Activated CD4-positive, alpha-beta T cell treated with anti-CD3 and anti-CD28 coated beads, Interleukin-2, amount 10 ng/mL, durations not matched to agents 7 days and 5 days (primary cell): ENCODE results near the gene BTG2. TPM values are rescaled to one million over a fixed set of nuclear protein-coding genes. Genes with fewer than 3 reads are reported as not detected.

Experiments
- CTCF ChIA-PET: fragments of 350-600 bp; sonication (Branson Sonifier 250); formaldehyde crosslinking; loops from one replicate; lab custom pipeline; 2021; ENCODE audit warnings: antibody characterized with exemption; lab: Charles Lee
- POLR2A ChIA-PET: fragments of 350-600 bp; sonication (Branson Sonifier 250); formaldehyde crosslinking; loops from one replicate; lab custom pipeline; 2021; ENCODE audit warnings: antibody characterized with exemption; lab: Charles Lee
- DNase-seq: peaks from one replicate; pipeline ENCODE4 v3.0.0-alpha.2; 2020
- H3K27ac Mint-ChIP-seq: one replicate; pipeline ENCODE4 v1.8.0; 2021; ENCODE audit warnings: mild to moderate bottlenecking, moderate library complexity, mixed read lengths
- H3K27me3 Mint-ChIP-seq: one replicate; pipeline ENCODE4 v1.8.0; 2021; ENCODE audit warnings: mixed read lengths
- H3K36me3 Mint-ChIP-seq: one replicate; pipeline ENCODE4 v1.8.0; 2021; ENCODE audit warnings: low read depth, mixed read lengths
- H3K4me1 Mint-ChIP-seq: one replicate; pipeline ENCODE4 v1.8.0; 2021; ENCODE audit warnings: mixed read lengths
- H3K4me3 Mint-ChIP-seq: one replicate; pipeline ENCODE4 v1.8.0; 2021; ENCODE audit warnings: mild to moderate bottlenecking, moderate library complexity, mixed read lengths
- H3K9me3 Mint-ChIP-seq: one replicate; pipeline ENCODE4 v1.8.0; 2021; ENCODE audit warnings: mixed read lengths
- total RNA-seq, 2 experiments: library from RNA; stranded (reverse); gene quantifications; one replicate each; pipeline ENCODE4 v1.2.3, GENCODE V29; 2021

The BTG2 gene
- total RNA-seq, 2 experiments from 2014 or later: 73.6 to 82.3 TPM

DNA sequence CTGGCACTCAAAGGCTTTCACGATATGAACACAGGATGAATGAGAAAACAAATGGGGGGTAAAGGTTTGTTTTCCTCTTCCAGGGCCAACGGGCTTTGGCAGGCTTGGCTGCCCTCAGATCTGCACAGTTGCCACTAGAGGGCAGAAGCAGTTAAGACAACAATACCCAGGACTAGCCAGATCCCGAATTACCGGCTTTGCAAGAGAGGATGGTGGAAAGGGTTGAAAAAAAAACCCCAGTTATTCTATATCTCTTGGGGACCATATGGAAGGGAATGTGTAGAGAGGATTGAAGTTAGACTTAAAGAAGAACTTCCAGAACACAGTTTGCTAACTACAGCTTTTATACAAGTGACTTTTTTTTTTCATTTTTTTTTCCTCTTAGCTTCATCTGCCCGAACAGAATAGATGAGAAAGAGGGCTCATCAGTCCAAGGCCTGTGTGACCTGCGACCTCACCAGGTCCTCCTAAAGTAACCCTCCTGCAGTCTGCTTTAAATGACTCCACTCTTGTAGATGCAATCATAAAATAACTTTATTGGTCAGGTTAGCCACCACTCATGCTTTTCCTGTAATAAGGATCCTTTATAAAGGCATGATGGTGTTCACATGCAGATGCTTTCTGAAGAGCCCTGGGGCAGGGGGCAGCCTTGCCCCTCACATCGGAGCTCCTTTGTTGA lies 34.9 kb downstream of the BTG2 start:
- Mint-ChIP-seq H3K27ac (no peak overlapping the region), H3K36me3 (no peaks in the 10 kb centered on the region), H3K4me1 (peaks cover 32% of the 10 kb centered on the region), H3K27me3 (peaks cover 27% of the 10 kb centered on the region), H3K4me3 (no peak overlapping the region), H3K9me3 (no peaks in the 10 kb centered on the region)
- DNase-seq: peak; percentile 74
- CTCF ChIA-PET: interaction anchor here (0.6 to 17.3 kb wide), 16 partner anchors 17 to 789 kb away, joined by 3 to 299 read pairs (median 4); no protein-coding TSS in a partner anchor
- POLR2A ChIA-PET: interaction anchor here (0.5 to 0.6 kb wide), 2 partner anchors 68 to 136 kb away, joined by 3 read pairs; partner anchors contain the start of gene PRELP

GRCh38 chr1:203342192-203342940 lies 37.0 kb downstream of the BTG2 start:
- no peaks in the 10 kb centered on the region for H3K36me3 Mint-ChIP-seq
- CTCF ChIA-PET: interaction anchor here (1.2 to 17.3 kb wide), 11 partner anchors 9 to 251 kb away, joined by 3 to 299 read pairs (median 5); partner anchors contain the start of gene FMOD
- H3K9me3 Mint-ChIP-seq: no peaks in the 10 kb centered on the region
- peak; percentile 58 for DNase-seq
- H3K4me3 Mint-ChIP-seq: no peak overlapping the region
- H3K4me1 Mint-ChIP-seq: peaks cover 19% of the 10 kb centered on the region
- POLR2A ChIA-PET: no interaction called here
- H3K27me3 Mint-ChIP-seq: peaks cover 30% of the 10 kb centered on the region
- no peak overlapping the region for H3K27ac Mint-ChIP-seq

- ChIA-PET CTCF (interaction anchor here (0.7 to 17.3 kb wide), 7 partner anchors 21 to 172 kb away, joined by 3 to 299 read pairs (median 3); no protein-coding TSS in a partner anchor), POLR2A (no interaction called here)
- Mint-ChIP-seq H3K4me3 (no peak overlapping the region), H3K27ac (no peak overlapping the region), H3K9me3 (no peaks in the 10 kb centered on the region), H3K27me3 (peaks cover 30% of the 10 kb centered on the region), H3K36me3 (no peaks in the 10 kb centered on the region), H3K4me1 (peaks cover 14% of the 10 kb centered on the region)
- DNase-seq: no peak
These were observed 38.8 kb downstream of the BTG2 start for GRCh38 chr1:203343956-203344754.

- Mint-ChIP-seq H3K4me3 (no peak overlapping the region), H3K27ac (no peak overlapping the region), H3K4me1 (peaks cover 9% of the 10 kb centered on the region), H3K27me3 (peaks cover 19% of the 10 kb centered on the region), H3K36me3 (no peaks in the 10 kb centered on the region), H3K9me3 (no peaks in the 10 kb centered on the region)
- POLR2A ChIA-PET: interaction anchor here (0.7 kb wide), 1 partner anchor 50 kb away, joined by 3 read pairs; no protein-coding TSS in a partner anchor
- no peak for DNase-seq
- CTCF ChIA-PET: interaction anchor here (0.6 to 17.3 kb wide), 6 partner anchors 8 to 1229 kb away, joined by 3 to 299 read pairs (median 4); no protein-coding TSS in a partner anchor
These were observed 40.9 kb downstream of the BTG2 start for GRCh38 chr1:203346060-203346768.

DNA sequence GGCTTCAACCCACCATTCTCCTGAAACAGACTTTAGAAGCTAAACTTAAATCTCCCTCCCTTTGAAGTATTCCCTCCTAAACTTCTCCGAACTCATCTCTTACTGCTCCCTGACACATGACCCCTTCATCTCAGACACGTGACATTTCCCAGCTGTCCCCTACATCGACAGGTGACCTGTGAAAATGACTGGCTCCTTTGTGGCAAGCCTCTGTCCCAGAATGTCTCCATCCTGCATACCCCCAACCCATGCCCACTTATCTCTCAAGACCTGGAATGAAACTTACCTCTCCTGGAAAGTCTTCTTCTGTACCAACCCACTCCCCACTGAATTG lies 41.4 kb downstream of the BTG2 start:
- Mint-ChIP-seq H3K36me3 (no peaks in the 10 kb centered on the region), H3K27me3 (peaks cover 17% of the 10 kb centered on the region), H3K27ac (no peak overlapping the region), H3K4me3 (no peak overlapping the region), H3K9me3 (no peaks in the 10 kb centered on the region), H3K4me1 (peaks cover 7% of the 10 kb centered on the region)
- POLR2A ChIA-PET: interaction anchor here (0.7 kb wide), 1 partner anchor 49 kb away, joined by 3 read pairs; no protein-coding TSS in a partner anchor
- DNase-seq: no peak
- CTCF ChIA-PET: interaction anchor here (0.6 to 17.3 kb wide), 6 partner anchors 9 to 966 kb away, joined by 3 to 299 read pairs (median 4); no protein-coding TSS in a partner anchor

GRCh38 chr1:203349166-203349565 lies 43.8 kb downstream of the BTG2 start:
- H3K9me3 Mint-ChIP-seq: no peaks in the 10 kb centered on the region
- H3K27ac Mint-ChIP-seq: no peak overlapping the region
- CTCF ChIA-PET: interaction anchor here (0.6 to 17.3 kb wide), 2 partner anchors 26 to 79 kb away, joined by 3 to 158 read pairs; no protein-coding TSS in a partner anchor
- no peaks in the 10 kb centered on the region for H3K4me1 Mint-ChIP-seq
- DNase-seq: no peak
- peaks cover 16% of the 10 kb centered on the region for H3K27me3 Mint-ChIP-seq
- POLR2A ChIA-PET: no interaction called here
- H3K36me3 Mint-ChIP-seq: no peaks in the 10 kb centered on the region
- H3K4me3 Mint-ChIP-seq: no peak overlapping the region

DNA sequence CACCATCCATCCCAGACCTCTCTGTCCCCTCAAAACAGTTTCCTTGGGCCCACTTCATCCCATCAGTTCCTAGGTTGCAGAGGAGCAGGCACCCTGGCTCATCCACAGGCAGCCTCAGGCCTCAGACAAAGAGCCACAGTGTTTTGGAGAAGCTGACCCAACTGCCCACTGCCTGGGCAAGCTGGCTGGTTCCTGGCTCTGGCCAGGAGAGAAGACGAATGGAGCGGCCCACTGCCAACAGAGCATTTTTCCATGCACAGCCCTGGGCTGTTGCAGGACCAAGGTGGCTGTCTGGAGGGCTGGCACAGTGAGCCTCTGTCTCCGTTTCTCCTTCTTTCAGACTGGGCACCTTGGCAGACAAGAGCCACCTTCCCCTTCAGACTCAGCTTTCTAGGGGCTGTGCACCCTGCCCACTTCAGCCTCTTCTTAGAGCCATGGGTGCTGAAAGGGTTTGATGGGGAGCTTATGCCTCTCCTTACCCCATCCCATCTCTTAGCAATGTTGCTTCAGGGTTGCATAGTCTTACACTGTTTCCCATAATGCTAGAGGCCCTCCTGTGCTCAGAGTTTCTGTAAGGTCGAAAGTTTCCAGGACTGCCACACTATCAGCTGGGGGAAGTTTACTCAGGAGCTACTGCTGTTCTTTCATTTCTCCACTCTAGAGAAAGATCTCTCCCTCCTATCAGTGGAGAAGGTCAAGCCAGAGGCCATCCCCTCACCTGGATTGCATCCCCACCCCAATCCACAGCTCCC lies 44.6 kb downstream of the BTG2 start:
- ChIA-PET CTCF (interaction anchor here (0.6 to 1.6 kb wide), 4 partner anchors 77 to 202 kb away, joined by 3 to 5 read pairs (median 3); no protein-coding TSS in a partner anchor), POLR2A (no interaction called here)
- no peaks in the 10 kb centered on the region for H3K4me1 Mint-ChIP-seq
- no peak overlapping the region for H3K27ac Mint-ChIP-seq
- no peak for DNase-seq
- no peak overlapping the region for H3K4me3 Mint-ChIP-seq
- peaks cover 20% of the 10 kb centered on the region for H3K27me3 Mint-ChIP-seq
- H3K9me3 Mint-ChIP-seq: no peaks in the 10 kb centered on the region
- H3K36me3 Mint-ChIP-seq: no peaks in the 10 kb centered on the region

- peaks cover 26% of the 10 kb centered on the region for H3K27me3 Mint-ChIP-seq
- H3K27ac Mint-ChIP-seq: no peak within 1 kb of the TSS
- H3K36me3 Mint-ChIP-seq: no peaks in the 10 kb centered on the region
- H3K9me3 Mint-ChIP-seq: no peaks in the 10 kb centered on the region
- no peaks in the 10 kb centered on the region for H3K4me1 Mint-ChIP-seq
- POLR2A ChIA-PET: no interaction called here
- no peak within 1 kb of the TSS for H3K4me3 Mint-ChIP-seq
- DNase-seq: no peak
- CTCF ChIA-PET: interaction anchor here (0.7 to 2.8 kb wide), 4 partner anchors 9 to 84 kb away, joined by 3 to 14 read pairs (median 4); no protein-coding TSS in a partner anchor
These were observed 45.8 kb downstream of the BTG2 start, which contains the start of gene FMOD for GRCh38 chr1:203351037-203351625. Gene FMOD, minus strand, starts transcription at chr1:203351122. Its CDS starts 2,852 bp downstream, at chr1:203348270.

GRCh38 chr1:203353486-203353885 lies 48.2 kb downstream of the BTG2 start:
- H3K9me3 Mint-ChIP-seq: peaks cover 2% of the 10 kb centered on the region
- H3K27ac Mint-ChIP-seq: no peak overlapping the region
- no peak for DNase-seq
- H3K27me3 Mint-ChIP-seq: peaks cover 40% of the 10 kb centered on the region
- ChIA-PET CTCF (interaction anchor here (0.6 to 3.1 kb wide), 4 partner anchors 12 to 136 kb away, joined by 3 to 15 read pairs (median 8); no protein-coding TSS in a partner anchor), POLR2A (no interaction called here)
- no peaks in the 10 kb centered on the region for H3K4me1 Mint-ChIP-seq
- H3K4me3 Mint-ChIP-seq: no peak overlapping the region
- H3K36me3 Mint-ChIP-seq: no peaks in the 10 kb centered on the region

GRCh38 chr1:203354246-203354645 lies 48.9 kb downstream of the BTG2 start:
- no peak overlapping the region for H3K4me3 Mint-ChIP-seq
- ChIA-PET CTCF (interaction anchor here (3.1 kb wide), 1 partner anchor 86 kb away, joined by 15 read pairs; no protein-coding TSS in a partner anchor), POLR2A (no interaction called here)
- H3K27ac Mint-ChIP-seq: no peak overlapping the region
- peaks cover 2% of the 10 kb centered on the region for H3K9me3 Mint-ChIP-seq
- peaks cover 46% of the 10 kb centered on the region for H3K27me3 Mint-ChIP-seq
- H3K4me1 Mint-ChIP-seq: no peaks in the 10 kb centered on the region
- H3K36me3 Mint-ChIP-seq: no peaks in the 10 kb centered on the region
- no peak for DNase-seq
